Ovary (tissue), 3 donors: Measurements from ENCODE around the gene KLHDC7A.

Experiments used
- CTCF ChIP-seq, 3 donors: fragments of 450-650 bp in 2 of 3; fragments of 200-600 bp in 1 of 3; IDR thresholded peaks; one replicate each; pipeline versions ENCODE4 v1.5.1 to v1.8.0; 2016 to 2022; ENCODE audit warnings: antibody characterized with exemption in 3 of 3, mild to moderate bottlenecking in 1 of 3
- EP300 ChIP-seq: sonication (generic); formaldehyde crosslinking; IDR thresholded peaks from one replicate; pipeline ENCODE4 v1.6.1; 2017; ENCODE audit warnings: antibody characterized with exemption
- donor health status: DM: no; HTN: no; CAD: no.

GRCh38 chr1:18461656-18462055 is 19.1 kb upstream of the KLHDC7A start:
- TF ChIP-seq CTCF (IDR thresholded peaks at IDR 0.05) = no peak
- no peak for TF ChIP-seq EP300
